Left lung (tissue), 10 donors: ENCODE data around the gene ENTPD6. TPM values are rescaled to one million over a fixed set of nuclear protein-coding genes. Genes with fewer than 3 reads are reported as not detected.
A peak's percentile ranks its signal among the peaks of the same experiment; 100 is the strongest.

ENCODE experiments used
- ATAC-seq: fragments of 200-7000 bp; cut with Tn5 transposase; one replicate; pipeline ENCODE4 v1.9.1; 2020; ENCODE audit warnings: moderate library complexity
- DNase-seq, 4 donors: peaks; one replicate each; pipeline ENCODE4 v3.0.0-alpha.2; 2013 to 2020
- H3K27ac ChIP-seq, 2 donors: fragments of 200-600 bp; sonication (generic) in 1 of 2; one replicate each; pipeline versions ENCODE4 v1.5.0 to v1.8.0; 2020 to 2021
- H3K27me3 ChIP-seq, 2 donors: fragments of 200-600 bp; sonication (generic) in 1 of 2; one replicate each; pipeline versions ENCODE4 v1.5.0 to v1.8.0; 2020 to 2021
- H3K36me3 ChIP-seq, 2 donors: fragments of 200-600 bp; sonication (generic) in 1 of 2; one replicate each; pipeline versions ENCODE4 v1.5.0 to v1.8.0; 2020 to 2021
- H3K4me1 ChIP-seq, 2 donors: fragments of 200-600 bp; one replicate each; pipeline ENCODE4 v1.8.0; 2021
- H3K4me3 ChIP-seq, 2 donors: fragments of 200-600 bp; sonication (generic) in 1 of 2; one replicate each; pipeline versions ENCODE4 v1.5.0 to v1.8.0; 2020 to 2021; ENCODE audit warnings: mild to moderate bottlenecking in 1 of 2
- H3K9me3 ChIP-seq, 2 donors: fragments of 200-600 bp; sonication (generic) in 1 of 2; one replicate each; pipeline versions ENCODE4 v1.5.0 to v1.8.0; 2020 to 2021
- intact Hi-C, 2 donors: fragments of 100-400 bp; cut with DNase I; formaldehyde crosslinking; loops; one replicate each; pipeline versions ENCODE4 v1.11.2 to v1.14.2; 2022
- polyA plus RNA-seq, 6 donors: library from polyadenylated mRNA; unstranded; fragments of 120-200 nt; gene quantifications; one replicate each; pipeline ENCODE4 v1.2.1, GENCODE V29; 2013; ENCODE audit not compliant: insufficient read length in 6 of 6
- total RNA-seq, 2 donors: library from RNA; stranded (reverse); fragmentation: NEBNext Ultra II Directional; extraction: Animal tissue kit (Norgen Biotek cat#: 25700); gene quantifications; one replicate each; pipeline ENCODE4 v1.2.1, GENCODE V29; 2021
- TF ChIP-seq, protein P1 (sequence below), 2 donors: fragments of 200-600 bp; sonication (generic) in 1 of 2; IDR thresholded peaks; one replicate each; pipeline versions ENCODE4 v1.5.0 to v1.8.0; 2021; ENCODE audit warnings: antibody characterized with exemption in 2 of 2
- donor health status: DM: no; HTN: yes; CAD: no.
- donor health status: DM: no; HTN: no; CAD: no.

The ENTPD6 gene
- total and polyA plus RNA-seq, 8 donors = 40.2 to 76.3 (median 47.8) TPM

DNA sequence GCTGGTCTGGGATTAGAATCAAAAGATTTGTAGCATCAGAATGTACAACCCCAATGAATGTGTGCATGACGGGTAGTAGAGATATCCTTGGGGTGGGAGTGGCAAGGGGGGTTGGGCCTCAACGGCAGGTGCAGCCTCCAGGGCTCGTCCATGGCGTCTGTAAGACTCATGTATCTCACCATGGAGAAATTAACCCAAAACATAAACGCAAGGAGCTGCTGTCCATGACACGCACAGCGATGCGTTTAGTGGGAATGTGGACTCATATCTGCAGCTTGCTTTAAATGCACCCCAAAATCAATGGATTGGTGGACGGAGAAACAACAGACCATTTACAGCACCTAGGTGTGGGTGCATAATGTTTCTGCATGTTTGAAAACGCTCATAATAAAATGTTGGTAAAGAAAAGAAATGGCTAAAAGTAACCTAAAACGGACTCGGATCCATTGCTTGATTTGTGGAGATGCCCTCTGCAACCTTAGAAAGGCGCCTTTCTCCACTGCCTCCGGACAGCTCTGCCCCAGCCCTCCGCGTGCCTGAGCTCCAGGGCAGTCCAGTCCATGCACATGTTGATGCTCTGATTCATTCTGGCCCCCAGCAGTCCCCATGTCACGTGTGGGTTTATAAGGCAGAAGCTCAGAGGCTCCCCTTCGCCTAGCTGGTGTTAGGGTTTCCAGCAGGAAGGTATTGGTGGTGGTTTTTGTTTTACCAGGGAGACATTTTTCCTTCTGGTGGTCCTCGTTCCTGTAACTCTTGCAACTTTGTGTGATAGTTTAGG, 76.9 kb downstream of the ENTPD6 start:
- no peaks in the 10 kb centered on the region for H3K9me3 ChIP-seq
- no peaks in the 10 kb centered on the region for H3K27me3 ChIP-seq
- DNase-seq = peak in 1 of 4 donors; percentile 10
- H3K36me3 ChIP-seq = peaks cover 0 to 84% of the 10 kb centered on the region in 2 donors
- intact Hi-C loops = no loop called here
- H3K4me1 ChIP-seq = no peaks in the 10 kb centered on the region
- TF ChIP-seq, protein P1, sequence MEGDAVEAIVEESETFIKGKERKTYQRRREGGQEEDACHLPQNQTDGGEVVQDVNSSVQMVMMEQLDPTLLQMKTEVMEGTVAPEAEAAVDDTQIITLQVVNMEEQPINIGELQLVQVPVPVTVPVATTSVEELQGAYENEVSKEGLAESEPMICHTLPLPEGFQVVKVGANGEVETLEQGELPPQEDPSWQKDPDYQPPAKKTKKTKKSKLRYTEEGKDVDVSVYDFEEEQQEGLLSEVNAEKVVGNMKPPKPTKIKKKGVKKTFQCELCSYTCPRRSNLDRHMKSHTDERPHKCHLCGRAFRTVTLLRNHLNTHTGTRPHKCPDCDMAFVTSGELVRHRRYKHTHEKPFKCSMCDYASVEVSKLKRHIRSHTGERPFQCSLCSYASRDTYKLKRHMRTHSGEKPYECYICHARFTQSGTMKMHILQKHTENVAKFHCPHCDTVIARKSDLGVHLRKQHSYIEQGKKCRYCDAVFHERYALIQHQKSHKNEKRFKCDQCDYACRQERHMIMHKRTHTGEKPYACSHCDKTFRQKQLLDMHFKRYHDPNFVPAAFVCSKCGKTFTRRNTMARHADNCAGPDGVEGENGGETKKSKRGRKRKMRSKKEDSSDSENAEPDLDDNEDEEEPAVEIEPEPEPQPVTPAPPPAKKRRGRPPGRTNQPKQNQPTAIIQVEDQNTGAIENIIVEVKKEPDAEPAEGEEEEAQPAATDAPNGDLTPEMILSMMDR (IDR thresholded peaks at IDR 0.05) = no peak
- H3K27ac ChIP-seq = no peak overlapping the region
- H3K4me3 ChIP-seq = no peak overlapping the region
- no peak for ATAC-seq

DNA sequence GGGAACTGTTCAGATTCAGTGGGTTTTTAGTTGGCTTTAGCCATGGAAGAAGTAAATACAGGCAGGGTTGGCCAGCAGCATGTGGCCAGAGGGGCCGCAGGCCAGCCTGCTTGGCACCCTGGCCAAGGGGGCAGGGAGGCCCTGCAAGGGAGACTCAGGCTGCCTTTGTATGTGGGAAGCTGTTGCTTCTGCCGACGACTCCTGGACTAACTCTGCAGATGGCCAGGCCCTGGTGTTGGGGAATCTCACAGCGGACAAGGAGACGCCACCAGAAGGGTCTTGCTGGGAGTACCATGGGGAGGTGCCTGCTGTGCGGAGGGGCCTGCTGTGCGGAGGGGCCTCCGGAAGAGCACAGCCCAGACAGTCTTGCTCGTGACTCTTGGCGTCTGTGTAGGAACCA, 77.5 kb downstream of the ENTPD6 start:
- H3K4me3 ChIP-seq = no peak overlapping the region
- no peak overlapping the region for H3K27ac ChIP-seq
- H3K4me1 ChIP-seq = no peaks in the 10 kb centered on the region
- H3K27me3 ChIP-seq = no peaks in the 10 kb centered on the region
- no peak for ATAC-seq
- DNase-seq = peak in 1 of 4 donors; percentile 19
- H3K9me3 ChIP-seq = no peaks in the 10 kb centered on the region
- intact Hi-C loops = no loop called here
- peaks cover 0 to 90% of the 10 kb centered on the region in 2 donors for H3K36me3 ChIP-seq
- TF ChIP-seq, protein P1 (IDR thresholded peaks at IDR 0.05) = no peak

DNA sequence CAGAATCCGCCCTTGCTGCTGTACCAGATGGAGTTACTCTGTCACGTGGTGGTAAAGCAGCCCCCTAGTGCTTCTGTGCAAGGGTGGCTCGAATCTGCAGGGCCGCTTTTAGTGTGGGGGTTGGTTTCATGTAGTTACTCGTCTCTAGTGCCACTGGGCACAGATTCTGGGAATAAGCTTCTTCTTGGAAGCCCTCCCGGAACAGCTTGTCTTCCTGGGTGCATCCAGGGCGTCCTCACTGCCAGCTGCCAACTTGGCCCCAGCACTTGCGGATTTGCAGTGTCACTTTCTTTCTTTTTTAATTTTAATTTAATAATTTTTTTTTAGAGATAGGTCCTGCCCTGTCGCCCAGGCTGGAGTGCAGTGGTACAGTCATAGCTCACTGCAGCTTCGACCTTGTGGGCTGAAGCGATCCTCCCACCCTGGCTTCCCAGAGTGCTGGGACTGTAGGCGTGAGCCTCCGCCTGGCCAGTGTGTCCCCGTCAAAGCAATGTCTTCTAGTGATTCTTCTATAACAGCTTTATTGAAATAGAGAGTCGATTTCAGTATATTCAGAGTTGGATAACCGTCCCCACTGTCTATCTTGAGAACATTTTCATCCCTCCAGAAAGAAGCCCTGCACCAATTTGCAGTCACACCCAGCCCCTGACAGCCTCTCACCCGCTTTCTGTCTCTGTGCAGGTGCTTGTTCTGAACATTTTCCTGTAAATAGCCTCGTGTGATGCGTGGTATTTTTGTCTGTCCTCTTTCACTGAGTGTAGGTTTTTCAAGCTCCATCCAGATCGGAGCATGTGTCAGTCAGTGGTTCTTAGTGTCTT, 78.2 kb downstream of the ENTPD6 start:
- H3K27ac ChIP-seq = no peak overlapping the region
- H3K9me3 ChIP-seq = no peaks in the 10 kb centered on the region
- intact Hi-C loops = no loop called here
- TF ChIP-seq, protein P1 (IDR thresholded peaks at IDR 0.05) = no peak
- no peaks in the 10 kb centered on the region for H3K27me3 ChIP-seq
- no peak for ATAC-seq
- peaks cover 0 to 97% of the 10 kb centered on the region in 2 donors for H3K36me3 ChIP-seq
- H3K4me3 ChIP-seq = no peak overlapping the region
- no peaks in the 10 kb centered on the region for H3K4me1 ChIP-seq
- peak in 1 of 4 donors; percentile 9 for DNase-seq

DNA sequence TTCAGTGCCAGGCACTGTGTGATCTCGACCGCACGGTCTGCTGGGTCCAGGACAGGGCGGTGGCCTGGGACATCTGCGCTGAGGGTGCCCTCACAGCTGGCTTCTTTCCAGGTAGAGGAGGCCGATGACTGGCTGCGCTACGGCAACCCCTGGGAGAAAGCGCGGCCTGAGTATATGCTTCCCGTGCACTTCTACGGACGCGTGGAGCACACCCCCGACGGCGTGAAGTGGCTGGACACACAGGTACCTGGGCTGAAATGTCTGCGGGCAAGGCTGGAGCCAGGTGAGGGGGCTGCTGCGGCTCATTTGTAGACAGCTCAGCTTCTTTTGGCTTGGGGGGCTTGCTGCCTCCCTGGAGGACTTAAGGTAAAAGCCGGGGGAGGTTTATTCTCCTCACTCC, 79.0 kb downstream of the ENTPD6 start:
- DNase-seq (peak in 1 of 4 donors; percentile 22), ATAC-seq (no peak)
- Histone ChIP-seq H3K4me1 (no peaks in the 10 kb centered on the region), H3K27me3 (no peaks in the 10 kb centered on the region), H3K36me3 (peaks cover 0 to 100% of the 10 kb centered on the region in 2 donors), H3K27ac (no peak overlapping the region), H3K9me3 (no peaks in the 10 kb centered on the region), H3K4me3 (no peak overlapping the region)
- intact Hi-C loops = no loop called here
- TF ChIP-seq, protein P1 (IDR thresholded peaks at IDR 0.05) = no peak
